ENCODE measurements around the gene RBM6.
"Not testable (repeated sequence)": the region's sequence is repeated elsewhere in the genome, so short reads cannot be mapped to it uniquely, and the experiment has no call there.

The RBM6 gene, protein sequence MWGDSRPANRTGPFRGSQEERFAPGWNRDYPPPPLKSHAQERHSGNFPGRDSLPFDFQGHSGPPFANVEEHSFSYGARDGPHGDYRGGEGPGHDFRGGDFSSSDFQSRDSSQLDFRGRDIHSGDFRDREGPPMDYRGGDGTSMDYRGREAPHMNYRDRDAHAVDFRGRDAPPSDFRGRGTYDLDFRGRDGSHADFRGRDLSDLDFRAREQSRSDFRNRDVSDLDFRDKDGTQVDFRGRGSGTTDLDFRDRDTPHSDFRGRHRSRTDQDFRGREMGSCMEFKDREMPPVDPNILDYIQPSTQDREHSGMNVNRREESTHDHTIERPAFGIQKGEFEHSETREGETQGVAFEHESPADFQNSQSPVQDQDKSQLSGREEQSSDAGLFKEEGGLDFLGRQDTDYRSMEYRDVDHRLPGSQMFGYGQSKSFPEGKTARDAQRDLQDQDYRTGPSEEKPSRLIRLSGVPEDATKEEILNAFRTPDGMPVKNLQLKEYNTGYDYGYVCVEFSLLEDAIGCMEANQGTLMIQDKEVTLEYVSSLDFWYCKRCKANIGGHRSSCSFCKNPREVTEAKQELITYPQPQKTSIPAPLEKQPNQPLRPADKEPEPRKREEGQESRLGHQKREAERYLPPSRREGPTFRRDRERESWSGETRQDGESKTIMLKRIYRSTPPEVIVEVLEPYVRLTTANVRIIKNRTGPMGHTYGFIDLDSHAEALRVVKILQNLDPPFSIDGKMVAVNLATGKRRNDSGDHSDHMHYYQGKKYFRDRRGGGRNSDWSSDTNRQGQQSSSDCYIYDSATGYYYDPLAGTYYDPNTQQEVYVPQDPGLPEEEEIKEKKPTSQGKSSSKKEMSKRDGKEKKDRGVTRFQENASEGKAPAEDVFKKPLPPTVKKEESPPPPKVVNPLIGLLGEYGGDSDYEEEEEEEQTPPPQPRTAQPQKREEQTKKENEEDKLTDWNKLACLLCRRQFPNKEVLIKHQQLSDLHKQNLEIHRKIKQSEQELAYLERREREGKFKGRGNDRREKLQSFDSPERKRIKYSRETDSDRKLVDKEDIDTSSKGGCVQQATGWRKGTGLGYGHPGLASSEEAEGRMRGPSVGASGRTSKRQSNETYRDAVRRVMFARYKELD

GRCh38 chr3:49939858-49940666, at the start of gene RBM6:
Gene RBM6, plus strand, starts transcription at chr3:49940150. Its CDS starts 22,492 bp downstream, at chr3:49962642.
- DNase-seq, result peak; percentile 90 to 95

- no peak for DNase-seq
Observed at GRCh38 chr3:49895791-49896190, 44.2 kb upstream of the RBM6 start.

DNA sequence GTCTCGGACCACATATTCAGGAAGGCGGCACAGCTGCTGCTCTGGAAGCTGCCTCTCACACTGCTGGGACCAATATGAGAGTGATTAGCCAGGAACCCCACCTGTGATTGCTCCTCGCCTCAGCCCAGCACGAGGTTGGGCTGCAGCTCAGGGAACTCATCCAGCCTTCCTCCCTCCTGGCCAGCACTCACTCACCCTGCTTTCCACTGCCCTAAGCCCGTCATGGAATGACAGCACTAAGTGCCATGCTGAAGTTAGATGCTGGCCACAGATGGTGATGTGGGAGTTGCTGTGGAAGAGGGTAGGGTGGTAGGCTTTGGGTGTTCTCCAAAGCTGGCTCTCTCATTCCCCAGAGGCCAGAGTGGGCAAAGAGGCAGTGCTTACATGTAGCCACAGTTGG, 43.6 kb upstream of the RBM6 start:
- DNase-seq, result no peak

DNA sequence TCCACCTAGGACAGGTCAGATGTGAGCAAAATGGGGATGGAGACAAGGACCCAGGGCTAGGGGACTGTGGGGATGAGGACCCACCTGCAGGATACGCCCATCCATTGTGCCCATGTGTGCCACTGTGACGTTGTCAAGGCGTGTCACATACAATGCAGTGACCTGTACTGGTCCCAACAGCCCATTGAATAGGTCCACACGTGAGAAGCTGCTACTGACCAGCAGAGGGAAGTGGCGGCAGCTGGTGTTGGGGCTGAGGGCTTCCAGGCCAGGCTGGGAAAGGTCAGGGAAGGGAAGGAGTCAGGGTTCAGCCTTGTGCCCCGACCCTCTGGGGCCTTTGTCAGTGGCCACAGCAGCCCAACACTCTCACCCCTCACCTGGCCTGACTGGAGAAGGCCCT, 41.0 kb upstream of the RBM6 start:
- no peak for DNase-seq

DNA sequence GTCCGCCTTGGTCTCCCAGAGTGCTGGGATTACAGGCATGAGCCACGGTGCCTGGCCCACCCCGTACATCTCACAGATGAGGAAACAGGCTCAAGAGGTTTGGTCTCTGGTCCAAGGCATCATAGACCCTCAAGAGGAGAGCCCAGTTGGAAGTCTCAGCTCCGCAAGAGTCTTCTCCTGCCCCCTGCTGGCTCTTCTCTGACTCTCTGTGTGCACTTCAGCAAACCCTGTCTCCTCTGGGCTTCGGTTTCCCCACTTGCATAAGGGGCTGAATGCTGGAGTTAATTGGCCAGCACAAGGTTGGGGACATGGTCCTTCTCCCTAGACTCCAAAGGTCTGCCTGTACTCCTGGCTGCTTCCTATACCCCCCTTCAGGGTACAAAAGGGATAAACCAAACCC, 40.1 kb upstream of the RBM6 start:
- no peak for DNase-seq

DNA sequence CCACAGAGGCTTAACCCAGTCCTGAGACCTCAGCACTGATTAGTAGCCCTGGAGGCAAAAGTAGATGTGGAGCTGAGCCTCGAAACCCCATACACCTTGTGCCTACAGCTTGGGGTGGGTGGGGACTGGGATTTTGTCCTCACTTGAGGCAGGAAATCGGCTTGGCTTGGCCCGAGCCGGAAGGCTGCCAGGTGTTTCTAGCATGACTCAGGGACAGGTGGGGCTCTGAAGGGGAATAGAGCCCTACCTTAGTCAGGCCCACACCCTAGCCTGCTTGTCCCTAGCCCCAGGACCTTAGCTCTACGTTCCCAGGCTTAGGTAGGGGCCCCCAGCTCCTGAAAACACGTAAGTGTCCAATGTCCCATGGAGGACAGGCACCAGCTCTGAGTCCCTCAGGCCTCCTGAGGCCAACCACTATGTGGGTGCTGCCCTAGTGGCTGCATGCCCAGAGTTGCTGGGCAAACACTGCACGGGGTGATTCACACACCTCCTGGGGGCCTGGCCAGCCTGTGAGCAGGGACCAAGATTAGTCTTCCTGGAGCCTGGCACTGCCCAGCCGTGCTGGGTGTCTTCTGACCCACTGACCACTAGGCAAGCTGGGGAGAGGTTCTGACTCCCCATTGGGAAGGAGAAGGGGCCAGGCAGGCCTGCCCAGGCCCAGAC, 39.3 kb upstream of the RBM6 start:
- DNase-seq, result peak; percentile 38 to 71

- no peak for DNase-seq
Observed at GRCh38 chr3:49901366-49902339, 38.3 kb upstream of the RBM6 start.

DNA sequence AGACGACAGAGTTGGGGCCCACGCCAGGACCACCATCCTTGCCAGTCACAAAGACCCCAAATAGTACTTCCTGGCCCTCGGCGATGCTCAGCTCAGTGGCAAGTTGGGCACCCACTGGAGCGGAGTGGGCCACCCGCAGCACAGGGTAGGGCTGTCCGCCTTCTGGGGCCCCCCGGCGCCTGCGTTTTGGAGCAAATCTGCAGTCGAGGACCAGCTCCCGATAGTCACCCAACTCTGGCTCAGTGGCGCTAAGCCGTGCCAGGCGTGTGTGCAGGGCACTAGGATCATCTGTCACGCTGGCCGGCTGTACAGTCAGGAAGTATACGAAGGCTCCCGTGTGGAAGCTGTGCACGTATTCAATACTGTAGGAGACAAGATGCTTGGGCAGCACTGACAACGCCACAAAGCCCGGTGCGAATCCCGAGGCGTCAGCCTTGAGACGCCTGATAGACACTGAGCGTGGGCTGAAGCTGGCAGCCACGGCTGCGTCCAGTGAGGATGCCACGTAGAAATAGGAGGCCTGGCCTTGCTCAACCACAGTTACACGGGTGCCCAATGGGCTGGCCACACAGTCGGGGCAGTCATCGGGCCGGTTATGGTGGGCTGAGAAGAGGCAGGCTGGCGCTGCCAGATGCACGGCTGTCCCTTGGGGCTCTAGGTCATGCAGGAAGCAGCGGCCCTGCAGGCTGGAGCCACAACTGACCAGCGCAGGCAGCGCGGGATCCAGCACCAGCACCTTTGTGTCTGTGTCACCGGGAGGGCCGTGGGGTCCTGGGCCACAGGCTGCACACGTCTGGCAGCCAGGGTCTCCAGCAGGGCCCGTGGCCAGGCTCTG, 37.2 kb upstream of the RBM6 start:
- DNase-seq, result peak in 1 of 2 experiments; percentile 5

- peak; percentile 83 to 86 for DNase-seq
Observed at GRCh38 chr3:49903451-49904424, 36.2 kb upstream of the RBM6 start, which contains the start of gene MST1R. Gene MST1R, minus strand, starts transcription at chr3:49903873. Its CDS starts 264 bp downstream, at chr3:49903609.

GRCh38 chr3:49904448-49904847, 35.5 kb upstream of the RBM6 start:
- DNase-seq, result not testable (repeated sequence)

DNA sequence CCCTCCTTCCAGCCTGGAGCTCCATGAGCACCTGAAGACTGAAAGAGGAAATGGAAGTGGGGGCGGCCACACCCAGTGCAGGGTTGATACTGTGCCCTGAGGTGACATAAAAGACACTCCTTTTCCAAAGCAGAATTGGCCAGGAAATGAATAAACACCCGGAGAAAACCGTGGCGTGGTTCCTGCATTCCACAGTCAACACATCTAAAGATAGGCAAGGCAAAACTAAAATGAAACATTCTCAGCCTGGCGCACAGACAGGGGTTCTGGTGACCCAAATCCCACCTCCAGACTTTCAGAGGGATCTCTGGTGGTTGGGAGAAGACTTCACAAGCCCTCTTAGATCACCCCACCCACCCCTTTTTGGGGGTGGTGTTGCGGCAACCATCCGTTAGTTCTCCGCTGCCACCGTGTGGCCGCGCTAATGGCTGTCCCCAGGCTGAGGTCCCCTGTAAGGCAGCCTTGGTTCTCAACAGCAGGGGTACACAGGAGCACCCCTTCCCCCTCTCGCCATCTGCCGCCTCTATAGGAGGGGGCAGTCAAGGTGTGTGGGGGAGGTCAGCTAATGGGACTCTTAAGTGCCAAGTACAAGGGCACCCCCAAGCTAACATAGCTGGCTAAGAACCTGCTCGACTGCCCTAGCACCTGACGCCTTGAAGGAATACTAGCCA, 33.7 kb upstream of the RBM6 start:
- peak; percentile 43 to 51 for DNase-seq

DNA sequence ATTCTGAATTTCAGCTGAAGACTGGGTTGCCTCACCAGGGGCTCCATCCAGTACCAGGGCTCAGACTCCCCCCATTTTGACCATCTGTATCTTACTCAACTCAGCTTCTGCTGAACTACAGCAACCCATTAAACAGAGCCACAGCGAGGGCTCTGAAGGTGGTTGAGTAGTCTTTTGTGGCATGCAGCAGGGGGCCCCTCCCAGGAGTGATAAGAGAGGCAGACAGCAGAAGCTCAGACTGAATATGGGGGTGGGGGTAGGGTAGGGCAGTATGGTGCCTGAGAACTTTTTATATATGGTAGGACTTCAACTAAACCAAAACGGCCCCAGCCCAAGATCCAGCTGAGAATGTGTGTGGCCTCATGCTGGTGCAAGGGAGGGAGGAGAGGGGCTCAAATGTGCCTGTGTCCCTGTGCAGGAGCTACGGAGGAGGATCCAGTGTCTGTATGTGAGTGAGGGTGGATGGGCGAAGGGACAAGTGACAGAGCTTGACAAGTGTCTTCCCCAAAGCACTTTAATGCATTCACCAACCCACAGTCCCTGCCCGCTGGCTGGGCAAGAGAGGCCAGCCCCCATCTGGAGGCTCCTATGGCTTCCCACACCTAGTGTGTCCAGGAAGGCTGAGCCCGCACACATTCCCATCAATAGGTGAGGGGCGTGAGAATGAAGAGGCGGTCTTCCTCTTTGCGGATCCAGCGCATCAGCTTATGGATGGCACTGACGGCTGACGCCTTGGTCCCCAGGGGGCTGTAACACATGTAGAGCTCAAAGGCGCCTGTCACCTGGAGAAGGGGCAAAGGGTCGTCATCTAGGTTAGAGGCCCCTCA, 31.4 kb upstream of the RBM6 start:
- no peak for DNase-seq

DNA sequence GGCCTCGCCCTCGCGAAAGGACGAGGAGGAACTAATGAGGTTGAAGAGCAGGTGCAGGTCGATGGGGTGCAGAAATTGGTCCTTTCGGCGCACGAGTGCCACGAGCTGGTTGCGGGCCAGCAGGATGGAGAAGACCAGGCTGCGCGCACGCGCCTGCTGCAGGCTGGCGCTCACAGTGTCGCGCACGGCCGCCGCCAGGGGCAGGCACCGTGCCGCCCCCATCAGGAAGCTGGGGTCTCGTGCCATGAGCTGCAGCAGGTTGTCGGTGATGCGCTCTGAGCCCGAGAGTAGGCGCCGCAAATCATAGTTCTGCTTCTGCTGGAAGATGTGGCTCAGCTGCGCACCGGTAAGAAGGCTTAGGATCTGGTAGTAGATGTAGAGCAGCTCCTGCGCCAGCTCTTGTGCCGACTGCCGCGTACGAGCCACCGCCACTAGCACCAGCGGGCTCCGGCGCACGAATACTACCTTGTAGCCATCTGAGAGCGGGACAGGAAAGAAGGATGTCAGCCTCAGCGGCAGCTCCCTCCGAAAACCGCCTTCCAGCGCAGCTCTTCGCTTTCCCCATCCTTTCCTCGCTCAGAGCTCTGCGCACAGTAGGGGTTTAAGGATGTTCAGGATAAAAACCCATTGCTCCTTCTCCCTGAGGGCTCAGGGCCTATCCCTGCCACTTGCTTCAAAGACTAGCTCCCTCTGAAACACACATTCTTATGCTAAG, 29.4 kb upstream of the RBM6 start:
- DNase-seq, result no peak

DNA sequence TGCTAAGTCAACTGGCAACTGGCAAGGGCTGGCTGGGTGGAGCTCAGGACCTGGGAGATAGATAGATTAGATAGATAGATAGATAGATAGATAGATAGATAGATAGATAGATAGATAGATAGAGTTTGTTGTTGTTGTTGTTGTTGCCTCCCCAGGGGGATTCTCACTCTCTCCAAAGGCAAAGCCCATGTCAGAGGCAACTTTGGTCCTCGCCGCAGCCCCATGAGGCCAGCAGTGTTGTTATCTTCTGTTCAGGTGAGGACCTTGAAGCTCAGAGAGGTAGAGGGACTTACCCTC, 28.9 kb upstream of the RBM6 start:
- DNase-seq, result no peak

DNA sequence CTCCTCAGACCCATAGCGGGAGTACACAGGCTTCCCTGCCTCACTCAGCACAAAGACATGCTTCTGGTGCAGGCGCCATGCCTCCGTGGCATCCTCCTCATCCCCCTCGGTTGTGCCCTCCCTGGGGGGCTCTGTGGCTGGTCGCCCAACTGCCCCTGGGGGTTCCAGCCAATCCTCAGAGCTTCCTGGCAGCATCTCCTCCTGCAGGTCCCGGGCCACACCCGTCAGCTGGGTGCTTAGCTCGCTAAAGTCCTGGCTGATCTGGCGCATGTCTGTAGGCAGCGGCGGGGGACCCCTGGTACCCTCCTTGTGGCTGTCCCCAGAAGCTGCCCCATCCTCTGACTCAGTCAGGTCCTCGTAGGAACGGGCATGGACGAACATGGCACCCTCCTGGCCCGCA, 28.3 kb upstream of the RBM6 start:
- DNase-seq, result no peak

GRCh38 chr3:49912881-49913281, 27.1 kb upstream of the RBM6 start:
- no peak for DNase-seq

Measured in NCI-H2081 (cell line).